SU-DHL-6 (cell line): ENCODE results near the gene ATF6B.

Source experiments
- H2AFZ ChIP-seq: fragments of 200-600 bp; sonication (generic); 2 replicates; pipeline ENCODE4 v1.6.1; 2014; ENCODE audit warnings: low read depth, mild to moderate bottlenecking, moderate library complexity, mixed read lengths, antibody characterized with exemption, low read length; ENCODE audit not compliant: severe bottlenecking
- H3F3A ChIP-seq: fragments of 200-600 bp; shearing (Covaris generic); 2 replicates; pipeline ENCODE4 v1.6.0; 2016; ENCODE audit warnings: antibody characterized with exemption, mild to moderate bottlenecking; ENCODE audit not compliant: insufficient read depth
- H3K27ac ChIP-seq: fragments of 200-600 bp; sonication (generic); 2 replicates; pipeline ENCODE4 v1.5.1; 2016; ENCODE audit warnings: low read depth, mild to moderate bottlenecking, low read length, moderate library complexity, mixed read lengths
- H3K27me3 ChIP-seq: fragments of 200-600 bp; sonication (generic), shearing (Covaris generic); 2 replicates; pipeline ENCODE4 v1.6.0; 2014; ENCODE audit warnings: mild to moderate bottlenecking, low read length
- H3K36me3 ChIP-seq: fragments of 200-600 bp; sonication (generic); 2 replicates; pipeline ENCODE4 v1.6.1; 2014; ENCODE audit warnings: mild to moderate bottlenecking, low read length, mixed read lengths
- H3K4me2 ChIP-seq: fragments of 300-600, 200-600 bp; shearing (Covaris generic), sonication (generic); 2 replicates; pipeline ENCODE4 v1.6.0; 2014; ENCODE audit warnings: low read length, low read depth, mild to moderate bottlenecking; ENCODE audit not compliant: poor library complexity, severe bottlenecking
- H3K4me3 ChIP-seq: fragments of 200-600 bp; sonication (generic); 2 replicates; pipeline ENCODE4 v1.5.1; 2014; ENCODE audit warnings: antibody characterized with exemption, low read length, mild to moderate bottlenecking, mixed read lengths; ENCODE audit not compliant: insufficient read depth, poor library complexity, severe bottlenecking
- H3K79me2 ChIP-seq: fragments of 200-600 bp; sonication (generic); 2 replicates; pipeline ENCODE4 v1.6.1; 2014; ENCODE audit warnings: mild to moderate bottlenecking, low read length, moderate library complexity; ENCODE audit not compliant: insufficient read depth
- H3K9ac ChIP-seq: fragments of 200-600 bp; sonication (generic); 2 replicates; pipeline ENCODE4 v1.7.0; 2014; ENCODE audit warnings: mild to moderate bottlenecking, low read length
- H3K9me2 ChIP-seq: fragments of 200-600 bp; sonication (generic); replicated peaks from 2 replicates; pipeline ENCODE4 v1.6.1; 2014; ENCODE audit warnings: low read length; ENCODE audit not compliant: insufficient read depth
- H3K9me3 ChIP-seq: fragments of 200-600 bp; sonication (generic); 2 replicates; pipeline ENCODE4 v1.6.1; 2014; ENCODE audit warnings: low read length, mixed read lengths; ENCODE audit not compliant: insufficient read depth
- H4K20me1 ChIP-seq: fragments of 200-600 bp; sonication (generic); 2 replicates; pipeline ENCODE4 v1.6.1; 2014; ENCODE audit warnings: low read depth, mild to moderate bottlenecking, antibody characterized with exemption, low read length, moderate library complexity, mixed read lengths
- CTCF ChIP-seq: fragments of 200-600 bp; sonication (generic); IDR thresholded peaks from one replicate; pipeline ENCODE4 v1.5.1; 2017; ENCODE audit warnings: antibody characterized with exemption, mild to moderate bottlenecking, low read length, moderate library complexity; ENCODE audit not compliant: insufficient read depth, poor library complexity, severe bottlenecking
- EZH2phosphoT487 ChIP-seq: fragments of 200-600 bp; sonication (generic), shearing (Covaris generic); conservative IDR thresholded peaks from 2 replicates; pipeline ENCODE4 v1.6.1; 2018; ENCODE audit warnings: mild to moderate bottlenecking, antibody characterized with exemption, low read length, moderate library complexity, mixed read lengths

Gene ATF6B

GRCh38 chr6:32158052-32158451 lies 30.0 kb upstream of the ATF6B start:
- Histone ChIP-seq H3K9ac (no peak overlapping the region), H3K9me2 (no peaks in the 10 kb centered on the region), H3K4me2 (no peak overlapping the region), H3K79me2 (no peaks in the 10 kb centered on the region), H3K36me3 (0 out of 2 replicates have a peak, but pooled peaks cover 3% of the 10 kb centered on the region), H3K4me3 (no peak overlapping the region), H3F3A (peaks cover 6% of the 10 kb centered on the region; the same call in 1 of the 2 replicates), H4K20me1 (no peaks in the 10 kb centered on the region), H2AFZ (no peak overlapping the region), H3K27me3 (no peaks in the 10 kb centered on the region), H3K9me3 (no peaks in the 10 kb centered on the region), H3K27ac (no peak overlapping the region)
- TF ChIP-seq EZH2phosphoT487 (no peak), CTCF (no peak)

- Histone ChIP-seq H4K20me1 (no peaks in the 10 kb centered on the region), H3K36me3 (0 out of 2 replicates have a peak, but pooled peaks cover 3% of the 10 kb centered on the region), H2AFZ (no peak overlapping the region), H3K9me3 (no peaks in the 10 kb centered on the region), H3K9ac (no peak overlapping the region), H3K4me3 (no peak overlapping the region), H3K79me2 (no peaks in the 10 kb centered on the region), H3K27me3 (no peaks in the 10 kb centered on the region), H3F3A (peaks cover 8% of the 10 kb centered on the region; the same call in 1 of the 2 replicates), H3K9me2 (no peaks in the 10 kb centered on the region), H3K4me2 (no peak overlapping the region), H3K27ac (no peak overlapping the region)
- TF ChIP-seq CTCF, result no peak
- no peak for TF ChIP-seq EZH2phosphoT487
Measured at GRCh38 chr6:32156891-32157290, 28.8 kb upstream of the ATF6B start.

GRCh38 chr6:32154514-32155161 lies 26.6 kb upstream of the ATF6B start:
- Histone ChIP-seq H3K4me3 (peak overlapping the region; percentile 61), H2AFZ (peak overlapping the region; percentile 78), H3K9me2 (no peaks in the 10 kb centered on the region), H3K9ac (peak overlapping the region; percentile 61), H3K9me3 (no peaks in the 10 kb centered on the region), H3K27me3 (no peaks in the 10 kb centered on the region), H3K4me2 (peak overlapping the region; percentile 62), H3K79me2 (no peaks in the 10 kb centered on the region), H3K27ac (no peak overlapping the region), H3K36me3 (0 out of 2 replicates have a peak, but pooled peaks cover 3% of the 10 kb centered on the region), H3F3A (peaks cover 8% of the 10 kb centered on the region; the same call in 1 of the 2 replicates), H4K20me1 (no peaks in the 10 kb centered on the region)
- TF ChIP-seq CTCF (peak; percentile 85), EZH2phosphoT487 (no peak)
